GM19397 (cell line): ENCODE data around the gene VAV2.

Experiments used
- ATAC-seq: cut with Tn5 transposase; IDR thresholded peaks from one replicate; pipeline ENCODE4 v1.9.1; 2021; ENCODE audit warnings: mild to moderate bottlenecking, moderate library complexity; ENCODE audit not compliant: unreplicated experiment

Gene VAV2

DNA sequence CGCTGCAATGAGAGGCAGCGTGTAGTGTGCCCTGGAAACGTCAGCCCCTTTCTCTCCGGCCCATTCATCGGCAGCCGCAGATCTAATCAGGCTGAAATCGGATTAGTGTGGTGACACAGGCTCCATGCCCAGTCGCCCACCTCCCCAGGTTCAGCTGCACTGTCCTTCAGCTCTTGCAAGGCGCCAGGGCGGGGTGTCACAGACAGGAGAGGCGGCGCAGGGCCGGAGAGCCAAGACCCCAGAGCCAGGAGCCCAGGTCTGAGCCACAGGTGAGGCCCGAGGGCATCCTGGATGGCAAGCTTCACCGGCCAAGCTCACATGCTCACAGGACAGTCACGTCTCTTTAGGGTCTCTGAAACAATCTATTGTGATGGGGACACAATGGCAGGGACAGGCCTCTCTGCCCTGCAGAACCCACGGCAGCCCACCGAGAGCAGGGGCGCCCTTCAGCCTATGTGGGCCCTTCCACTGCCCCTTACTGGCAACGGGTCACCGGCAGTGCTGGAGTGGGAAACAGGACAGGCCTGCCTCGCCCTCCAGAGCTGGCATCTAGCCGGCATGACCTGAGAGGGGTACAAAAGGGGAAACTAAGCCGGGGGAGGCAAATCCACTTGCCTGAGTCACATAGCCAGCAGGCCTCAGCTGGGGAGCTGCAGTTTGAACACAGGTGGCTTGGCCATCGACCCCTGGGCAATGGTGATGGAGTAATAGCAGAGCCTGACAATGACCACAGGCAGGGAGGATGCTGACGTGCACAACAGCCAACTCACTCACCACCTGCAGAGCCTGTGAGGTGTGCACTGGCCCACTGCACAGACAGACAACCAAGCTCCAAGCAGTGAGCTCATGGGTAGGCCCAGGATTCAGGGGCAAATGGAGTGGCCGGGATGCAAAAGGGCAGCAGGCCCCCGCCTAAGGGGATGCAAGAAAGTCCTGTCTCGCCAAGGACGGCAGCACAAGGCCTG is 48.1 kb downstream of the VAV2 start:
- no peak for ATAC-seq

DNA sequence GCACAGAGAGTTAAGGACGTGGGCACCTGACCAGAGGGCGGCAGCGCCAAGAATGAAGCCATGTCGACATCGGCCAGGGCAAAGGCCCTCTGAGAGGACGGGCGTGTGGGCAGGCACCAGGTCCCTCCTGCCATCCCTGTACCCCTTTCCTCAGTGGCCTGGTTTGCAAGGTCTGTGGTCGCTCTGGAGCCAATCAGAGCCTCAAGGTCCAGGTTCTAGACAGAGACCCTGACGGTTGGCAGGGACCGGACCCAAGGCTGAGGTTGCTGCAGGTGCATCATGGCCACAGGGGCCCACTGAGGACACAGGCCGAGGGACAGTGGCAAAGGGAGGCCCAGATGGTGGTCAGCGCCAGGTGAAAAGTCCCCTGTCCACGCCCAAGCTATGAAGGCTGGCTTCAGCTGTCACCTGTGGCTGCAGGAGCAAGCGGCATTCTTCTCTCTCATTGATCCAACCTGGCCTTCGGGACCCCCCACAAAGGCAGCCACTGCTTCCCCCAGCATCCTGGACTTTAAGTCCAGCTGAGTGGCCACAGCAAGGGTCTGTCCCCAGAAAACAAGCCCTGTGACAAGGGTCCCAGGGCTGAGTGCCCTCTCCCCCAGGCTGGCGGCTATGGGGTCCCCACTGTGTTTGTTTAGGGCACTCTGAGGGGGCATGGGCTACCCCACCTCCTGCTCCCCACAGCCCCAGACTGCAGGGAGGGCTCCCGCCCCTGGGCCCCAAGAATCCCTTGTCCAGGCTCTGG is 48.9 kb downstream of the VAV2 start:
- ATAC-seq, result no peak

GRCh38 chr9:133942206-133942975 is 49.7 kb downstream of the VAV2 start:
- no peak for ATAC-seq

DNA sequence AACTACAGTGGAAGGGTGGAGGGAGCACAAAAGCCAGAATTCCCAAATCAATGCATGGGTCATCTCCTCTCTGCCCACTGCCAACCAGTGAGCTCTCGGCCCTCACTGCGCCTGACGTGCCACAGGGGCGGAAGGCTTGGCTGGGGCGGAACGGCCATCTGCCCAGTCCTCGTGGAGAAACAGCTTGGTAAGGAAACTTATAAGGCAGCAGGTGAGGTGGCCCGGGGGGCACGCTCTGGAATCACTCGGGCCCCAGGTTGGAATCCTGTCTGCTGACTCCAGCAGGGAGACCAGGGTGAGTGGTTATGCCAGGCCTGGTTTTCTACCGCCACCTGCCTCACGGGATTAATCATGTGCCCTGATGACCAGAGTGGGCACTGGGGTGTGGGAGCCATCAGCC is 52.3 kb downstream of the VAV2 start:
- ATAC-seq, result no peak

DNA sequence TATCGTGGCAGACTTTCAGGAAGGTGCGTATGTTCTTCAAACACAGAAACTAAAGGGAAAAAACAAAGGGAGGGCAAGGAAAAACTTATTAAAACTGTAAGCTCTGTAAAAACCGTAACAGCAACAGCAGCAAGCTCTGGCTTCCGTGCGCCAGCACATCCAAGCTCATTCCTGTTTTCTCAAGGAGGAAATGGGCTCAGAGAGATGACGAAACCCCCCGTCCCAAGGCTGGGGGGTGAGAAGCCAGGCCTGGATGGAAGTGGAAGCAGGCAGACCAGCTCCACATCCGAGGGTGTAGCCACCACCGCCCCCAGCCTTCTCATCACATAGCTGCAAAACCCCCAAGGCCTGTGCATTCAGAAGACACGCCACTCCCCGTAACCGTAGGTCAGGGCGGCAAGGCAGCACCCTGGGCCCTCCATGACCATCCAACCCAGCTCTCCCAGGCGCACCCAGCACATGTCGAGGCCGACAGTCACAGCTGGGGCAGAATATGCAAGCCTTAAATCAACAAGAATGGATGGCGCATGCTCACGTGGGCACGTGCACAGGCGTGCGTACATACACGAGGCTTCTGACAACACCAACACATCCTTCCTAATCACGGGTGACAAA is 52.8 kb downstream of the VAV2 start:
- ATAC-seq, result no peak

DNA sequence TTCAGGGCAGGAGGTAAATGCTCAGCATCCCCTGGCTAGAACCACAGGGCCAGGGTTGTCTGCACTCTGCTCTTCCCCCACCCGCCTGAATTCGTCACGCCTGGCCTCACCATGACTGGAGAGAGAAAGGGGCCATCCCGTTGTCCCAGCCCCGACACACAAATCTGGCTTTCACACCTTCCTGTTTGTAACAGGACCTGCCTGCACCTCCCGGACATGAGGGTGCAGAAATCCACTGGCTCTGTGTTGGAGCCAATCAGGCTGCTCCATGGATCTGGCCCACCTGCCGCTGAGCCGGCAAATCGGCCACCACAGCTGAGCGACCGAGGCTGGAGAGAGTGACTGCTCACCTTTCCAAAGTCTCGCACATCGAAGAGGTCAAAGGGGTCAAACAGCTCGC is 53.4 kb downstream of the VAV2 start:
- no peak for ATAC-seq

DNA sequence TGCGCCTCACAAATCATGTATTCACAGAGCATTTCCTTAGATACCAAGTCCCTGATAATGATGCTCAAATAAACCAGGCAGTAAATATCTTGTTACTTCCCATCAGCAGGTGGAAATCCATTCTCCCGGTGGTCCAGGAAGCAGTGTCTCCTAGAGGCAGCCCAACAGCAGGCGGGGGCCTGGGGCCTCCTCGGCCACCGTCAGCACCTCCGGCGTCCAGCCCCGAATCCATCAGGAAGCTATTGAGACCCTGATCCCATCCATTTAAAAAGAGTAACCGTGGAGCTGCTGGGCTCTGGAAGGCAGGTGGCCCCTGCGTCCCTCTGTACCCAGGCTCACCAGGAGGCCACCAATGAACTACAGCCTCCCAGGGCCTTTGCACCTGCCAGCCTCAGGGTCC is 54.0 kb downstream of the VAV2 start:
- no peak for ATAC-seq

DNA sequence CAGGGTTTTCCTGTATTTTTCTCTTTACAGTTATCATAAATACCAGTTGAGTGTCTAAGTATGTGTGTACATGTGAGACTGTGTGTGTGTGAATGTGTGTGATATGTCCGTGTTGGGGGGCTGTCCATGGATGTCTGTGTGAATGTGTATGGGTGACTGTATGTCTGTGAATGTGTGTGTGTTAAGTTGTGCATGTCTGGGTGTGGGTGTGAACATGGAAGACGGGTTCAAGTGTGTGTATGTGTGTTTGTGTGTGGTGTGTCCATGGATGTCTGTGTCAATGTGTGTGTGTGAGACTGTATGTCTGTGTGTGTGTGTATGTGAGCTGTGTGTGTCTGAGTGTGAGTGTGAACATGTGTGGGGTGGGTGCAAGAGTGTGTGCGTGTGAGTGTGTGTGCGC is 55.0 kb downstream of the VAV2 start:
- no peak for ATAC-seq

DNA sequence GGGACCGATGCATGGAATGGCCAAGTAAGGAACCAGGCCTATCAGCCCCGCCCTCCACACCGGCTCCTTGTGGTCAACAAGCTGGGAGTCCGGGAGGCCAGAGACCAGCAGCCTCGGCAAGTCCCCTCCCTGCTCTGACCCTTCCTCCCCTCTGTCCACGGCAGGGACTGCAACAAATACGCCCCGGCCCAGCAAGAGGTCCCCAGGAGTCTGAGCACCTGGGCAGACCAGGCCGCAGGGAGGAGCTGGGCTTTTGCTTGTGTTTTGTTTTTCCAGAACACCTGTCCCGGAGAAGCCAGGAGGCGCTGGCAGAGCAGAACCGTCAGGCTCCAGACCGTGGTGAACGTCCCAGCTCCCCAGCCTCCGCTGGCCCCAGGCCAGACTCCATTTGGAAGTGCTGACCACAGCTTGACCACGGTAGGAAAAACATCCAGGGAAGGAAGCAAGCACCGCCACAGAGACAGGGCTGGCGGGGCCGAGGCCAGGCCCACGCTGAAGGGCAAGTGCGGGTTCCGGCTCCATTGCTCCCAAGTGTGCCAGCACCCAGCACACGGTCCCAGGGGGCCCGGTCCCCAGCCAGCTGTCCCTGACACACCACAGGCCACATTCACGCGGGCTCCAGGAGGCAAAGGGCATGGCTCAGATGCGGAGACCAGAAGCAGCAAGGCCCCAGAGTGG is 56.7 kb downstream of the VAV2 start:
- ATAC-seq, result no peak

DNA sequence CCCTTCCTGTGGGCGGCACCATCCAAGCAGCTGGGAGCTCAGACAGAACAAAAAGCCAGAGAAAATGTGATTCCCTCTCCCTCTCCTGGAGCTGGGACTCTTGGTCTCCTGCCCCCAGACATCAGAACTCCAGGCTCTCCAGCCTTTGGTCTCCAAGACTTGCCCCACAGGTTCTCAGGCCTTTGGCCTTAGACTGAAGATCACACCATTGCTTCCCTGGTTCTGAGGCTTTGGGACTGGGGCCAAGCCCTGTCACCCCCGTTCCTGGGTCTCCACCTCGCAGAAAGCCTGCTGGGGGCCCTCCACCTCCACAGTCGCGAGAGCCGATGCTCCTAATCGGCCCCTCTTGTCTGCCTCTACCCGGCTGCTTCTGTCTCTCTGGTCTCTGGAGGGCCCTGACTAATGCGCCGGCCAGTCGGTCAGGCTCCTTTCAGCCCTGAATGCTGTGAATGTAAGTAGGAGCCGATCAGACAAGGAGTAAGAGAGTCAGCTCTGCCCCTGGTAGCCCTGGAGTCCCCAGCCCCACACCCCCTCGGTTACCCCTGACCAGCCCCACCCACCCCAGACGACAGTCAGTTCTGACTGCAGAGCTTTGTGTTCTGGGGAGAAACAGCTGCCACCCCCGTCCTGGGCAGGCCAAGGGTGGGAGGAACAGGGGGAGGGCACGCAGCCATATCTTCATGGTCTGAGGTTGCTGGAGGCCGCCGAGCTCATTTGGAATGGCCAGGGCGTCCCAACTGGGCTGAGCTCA is 57.5 kb downstream of the VAV2 start:
- no peak for ATAC-seq

- ATAC-seq, result no peak
Measured at GRCh38 chr9:133933426-133934026, 58.6 kb downstream of the VAV2 start.

GRCh38 chr9:133932633-133933032 is 59.5 kb downstream of the VAV2 start:
- ATAC-seq, result no peak

- no peak for ATAC-seq
Measured at GRCh38 chr9:133932181-133932580, 59.9 kb downstream of the VAV2 start.

- no peak for ATAC-seq
Measured at GRCh38 chr9:133930682-133931485, 61.2 kb downstream of the VAV2 start.

- no peak for ATAC-seq
Measured at GRCh38 chr9:133930046-133930681, 62.0 kb downstream of the VAV2 start.

DNA sequence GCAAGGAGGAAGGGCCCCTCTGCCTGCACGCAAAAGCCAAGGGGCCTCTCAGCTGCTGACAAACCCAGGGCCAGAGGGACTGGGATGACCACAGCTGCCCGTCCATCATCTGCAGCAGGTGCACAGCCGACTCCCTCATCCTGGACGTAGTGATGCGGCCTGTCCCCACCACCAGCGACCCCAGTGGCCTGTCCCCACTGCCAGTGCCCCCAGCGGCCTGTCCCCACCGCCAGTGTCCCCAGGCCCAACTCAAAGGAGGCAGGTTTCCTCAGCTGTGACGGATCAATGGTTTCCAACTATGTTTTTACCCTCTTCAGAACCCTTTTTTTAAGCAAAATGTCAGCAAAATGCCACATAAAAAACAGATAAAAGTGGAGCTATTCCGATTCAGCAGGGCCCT is 62.5 kb downstream of the VAV2 start:
- no peak for ATAC-seq

DNA sequence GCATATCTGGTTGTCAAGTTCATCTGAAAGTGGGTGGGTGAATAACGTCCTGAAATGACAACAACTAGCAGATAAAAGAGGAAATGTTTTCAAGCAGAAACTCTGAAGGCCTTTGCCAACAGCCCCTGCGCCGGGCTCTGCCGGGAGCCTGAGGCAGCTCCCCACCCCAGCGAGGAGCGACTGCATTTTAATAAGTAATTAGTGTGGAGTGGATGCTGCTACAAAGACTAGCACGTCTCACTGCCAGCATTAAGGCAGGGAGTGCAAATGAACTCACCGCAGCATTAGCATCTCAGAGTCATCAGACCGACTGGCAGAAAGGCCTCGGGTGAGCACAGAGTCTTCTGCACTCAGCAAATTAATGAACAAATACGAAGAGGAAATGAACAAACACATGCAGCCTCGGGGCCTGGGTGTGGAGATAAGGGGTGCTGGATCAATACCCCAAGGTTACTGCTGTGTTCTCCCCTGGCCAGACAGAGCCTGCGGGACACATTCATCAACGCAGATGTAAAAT is 63.8 kb downstream of the VAV2 start:
- ATAC-seq, result no peak

DNA sequence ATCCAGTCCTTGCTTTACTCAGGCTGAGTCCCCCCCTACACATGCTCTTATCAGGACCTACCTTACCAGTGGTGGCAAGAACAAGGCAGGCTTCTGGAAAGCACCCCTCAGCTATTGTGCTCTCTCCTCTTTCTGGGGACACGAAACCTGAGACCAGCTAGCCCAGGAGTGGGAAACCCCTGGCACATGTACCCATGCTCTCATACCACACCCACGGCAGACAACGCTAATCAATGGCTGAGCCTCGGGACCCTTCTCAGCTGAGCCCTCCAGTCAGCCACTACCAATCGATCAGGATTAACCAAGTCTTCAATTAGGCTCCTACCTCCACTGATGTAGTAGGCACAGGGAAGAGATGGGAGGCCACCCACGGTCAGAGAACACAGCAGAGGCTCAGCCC is 65.1 kb downstream of the VAV2 start:
- no peak for ATAC-seq
